GM23338 (cell line): Measurements from ENCODE around the gene ZNF532. TPM values are rescaled to one million over a fixed set of nuclear protein-coding genes. Genes with fewer than 3 reads are reported as not detected.

Source experiments
- ATAC-seq: fragments of 200-7000 bp; cut with Tn5 transposase; 3 replicates; pipeline ENCODE4 v1.9.1; 2020
- DNase-seq: peaks from one replicate; pipeline ENCODE4 v3.0.0-alpha.2; 2015; ENCODE audit warnings: low spot score
- H2AFZ ChIP-seq: fragments of 200-600 bp; sonication (generic); 2 replicates; pipeline ENCODE4 v1.8.0; 2016; ENCODE audit warnings: antibody characterized with exemption, mild to moderate bottlenecking, moderate library complexity
- H3F3A ChIP-seq: fragments of 200-600 bp; sonication (generic); replicated peaks from 2 replicates; pipeline ENCODE4 v1.8.0; 2017; ENCODE audit warnings: antibody characterized with exemption, mixed run types, low read depth
- H3K27ac ChIP-seq: fragments of 200-600 bp; sonication (generic); 2 replicates; pipeline ENCODE4 v1.6.1; 2016; ENCODE audit warnings: low read depth
- H3K27me3 ChIP-seq: fragments of 200-600 bp; sonication (generic); 2 replicates; pipeline ENCODE4 v1.8.0; 2016; ENCODE audit warnings: mild to moderate bottlenecking, mixed run types, moderate library complexity; ENCODE audit not compliant: insufficient read depth
- H3K36me3 ChIP-seq: fragments of 200-600 bp; sonication (generic); 2 replicates; pipeline ENCODE4 v1.8.0; 2016; ENCODE audit warnings: mild to moderate bottlenecking; ENCODE audit not compliant: insufficient read depth
- H3K4me1 ChIP-seq: fragments of 200-600 bp; sonication (generic); 2 replicates; pipeline ENCODE4 v1.8.0; 2016; ENCODE audit warnings: mild to moderate bottlenecking, moderate library complexity; ENCODE audit not compliant: insufficient read depth
- H3K4me2 ChIP-seq: fragments of 200-600 bp; sonication (generic); 2 replicates; pipeline ENCODE4 v1.7.1; 2017; ENCODE audit warnings: mixed run types
- H3K4me3 ChIP-seq: fragments of 200-600 bp; sonication (generic); 2 replicates; pipeline ENCODE4 v1.6.1; 2016; ENCODE audit warnings: mixed run types
- H3K79me2 ChIP-seq: fragments of 200-600 bp; sonication (generic); replicated peaks from 2 replicates; pipeline ENCODE4 v1.8.0; 2017; ENCODE audit warnings: mild to moderate bottlenecking; ENCODE audit not compliant: insufficient read depth
- H3K9me2 ChIP-seq: fragments of 200-600 bp; sonication (generic); 2 replicates; pipeline ENCODE4 v1.8.0; 2017; ENCODE audit not compliant: insufficient read depth
- H4K20me1 ChIP-seq: fragments of 200-600 bp; sonication (generic); replicated peaks from 2 replicates; pipeline ENCODE4 v1.8.0; 2017; ENCODE audit warnings: mild to moderate bottlenecking; ENCODE audit not compliant: insufficient read depth
- H3K27ac Mint-ChIP-seq: 2 replicates; pipeline ENCODE4 v1.8.0; 2020; ENCODE audit warnings: inconsistent platforms, mild to moderate bottlenecking, moderate library complexity, mixed read lengths
- H3K27me3 Mint-ChIP-seq: 3 replicates; pipeline ENCODE4 v1.8.0; 2022; ENCODE audit warnings: low read depth, mild to moderate bottlenecking, moderate library complexity, mixed read lengths, inconsistent platforms; ENCODE audit not compliant: insufficient read depth, poor library complexity
- H3K36me3 Mint-ChIP-seq: 3 replicates; pipeline ENCODE4 v1.8.0; 2021; ENCODE audit warnings: low read depth, mild to moderate bottlenecking, inconsistent platforms, moderate library complexity, mixed read lengths
- H3K4me1 Mint-ChIP-seq: 3 replicates; pipeline ENCODE4 v1.8.0; 2020; ENCODE audit warnings: mild to moderate bottlenecking, inconsistent platforms, mixed read lengths
- H3K4me3 Mint-ChIP-seq: 3 replicates; pipeline ENCODE4 v1.8.0; 2021; ENCODE audit warnings: moderate library complexity, mild to moderate bottlenecking, inconsistent platforms, mixed read lengths
- H3K9me3 Mint-ChIP-seq: 3 replicates; pipeline ENCODE4 v1.8.0; 2020; ENCODE audit warnings: moderate library complexity, mild to moderate bottlenecking, inconsistent platforms, mixed read lengths
- CREB1 ChIP-seq: fragments of 250-450 bp; sonication (Bioruptor Pico); IDR thresholded peaks from 2 replicates; pipeline ENCODE4 v1.5.0; 2020; ENCODE audit warnings: low read depth, mild to moderate bottlenecking, moderate library complexity
- EZH2 ChIP-seq: fragments of 200-600 bp; sonication (generic); IDR thresholded peaks from one replicate; pipeline ENCODE4 v1.8.0; 2017; ENCODE audit warnings: antibody characterized with exemption, mild to moderate bottlenecking, low read depth; ENCODE audit not compliant: unreplicated experiment
- EZH2phosphoT487 ChIP-seq: fragments of 200-600 bp; sonication (generic); IDR thresholded peaks from one replicate; pipeline ENCODE4 v1.8.1; 2018; ENCODE audit warnings: antibody characterized with exemption; ENCODE audit not compliant: unreplicated experiment
- JUNB ChIP-seq: IDR thresholded peaks from one replicate; pipeline ENCODE4 v1.6.1; 2016; ENCODE audit warnings: antibody characterized with exemption; ENCODE audit not compliant: unreplicated experiment
- NANOG ChIP-seq: IDR thresholded peaks from 2 replicates; pipeline ENCODE4 v1.6.1; 2016; ENCODE audit warnings: antibody characterized with exemption, borderline replicate concordance
- POLR2AphosphoS5 ChIP-seq: IDR thresholded peaks from 2 replicates; pipeline ENCODE4 v1.6.1; 2016; ENCODE audit warnings: antibody characterized with exemption, low read depth
- STAT1 ChIP-seq: IDR thresholded peaks from one replicate; pipeline ENCODE4 v1.6.1; 2016; ENCODE audit warnings: antibody characterized with exemption; ENCODE audit not compliant: unreplicated experiment
- ZNF114 ChIP-seq: fragments of 250-450 bp; sonication (Bioruptor Pico); IDR thresholded peaks from 2 replicates; pipeline ENCODE4 v1.5.0; 2020; ENCODE audit warnings: mild to moderate bottlenecking, moderate library complexity
- ZNF331 ChIP-seq: fragments of 250-450 bp; sonication (Bioruptor Pico); IDR thresholded peaks from 2 replicates; pipeline ENCODE4 v1.5.0; 2020; ENCODE audit warnings: low read depth, mild to moderate bottlenecking, moderate library complexity
- polyA plus RNA-seq: library from polyadenylated mRNA; unstranded; fragments of >200 nt; fragmentation: Nextera tagmentation; extraction: Ambion mirVana; gene quantifications from 2 replicates; pipeline ENCODE4 v1.2.1, GENCODE V29; 2016
- total RNA-seq: library from RNA; depleted of rRNA; stranded (reverse); fragments of >200 nt; shearing (Covaris generic); gene quantifications from 2 replicates; pipeline ENCODE4 v1.2.3, GENCODE V29; 2014
- TF ChIP-seq, protein P1 (sequence below): IDR thresholded peaks from 2 replicates; pipeline ENCODE4 v1.6.1; 2016; ENCODE audit warnings: antibody characterized with exemption
- TF ChIP-seq, protein P2 (sequence below), 2 experiments: fragments of 200-600 bp in 1 of 2; sonication (generic) in 1 of 2; conservative IDR thresholded peaks; 2 replicates each; pipeline versions ENCODE4 v1.5.1 to v1.6.1; 2016 to 2017; ENCODE audit warnings: antibody characterized with exemption in 2 of 2, low read depth in 2 of 2, mild to moderate bottlenecking in 2 of 2, moderate library complexity in 1 of 2
- TF ChIP-seq, protein P3 (sequence below): fragments of 250-450 bp; sonication (Bioruptor Pico); IDR thresholded peaks from 2 replicates; pipeline ENCODE4 v1.5.0; 2020; ENCODE audit warnings: mild to moderate bottlenecking, moderate library complexity
- TF ChIP-seq, protein P4 (sequence below): IDR thresholded peaks from one replicate; pipeline ENCODE4 v1.6.1; 2018; ENCODE audit warnings: antibody characterized with exemption; ENCODE audit not compliant: unreplicated experiment

Gene ZNF532
- total and polyA plus RNA-seq, 2 experiments from 2014 or later: 51.5 to 225 TPM

DNA sequence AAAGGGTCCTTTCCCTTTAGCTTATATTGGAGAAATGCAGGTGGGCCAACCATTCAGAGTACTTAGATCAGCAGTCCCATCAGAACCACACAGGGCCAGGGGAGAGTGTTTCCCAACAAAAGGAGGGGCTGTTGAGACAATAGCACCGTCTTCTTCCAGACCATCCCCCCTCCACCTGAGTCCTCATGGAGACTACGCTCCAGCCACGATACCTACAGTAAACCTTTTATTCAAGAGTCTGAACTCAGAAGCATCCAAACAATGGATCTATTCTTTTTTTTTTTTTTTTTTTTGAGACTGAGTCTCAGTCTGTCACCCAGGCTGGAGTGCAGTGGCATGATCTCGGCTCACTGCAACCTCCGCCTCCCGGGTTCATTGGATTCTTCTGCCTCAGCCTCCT lies 25.7 kb upstream of the ZNF532 start:
- no peaks in the 10 kb centered on the region for H3K36me3 Mint-ChIP-seq
- DNase-seq: no peak
- peak overlapping the region; percentile 80; the same call in 1 of the 2 replicates for H2AFZ ChIP-seq
- H3K27ac ChIP-seq: no peak overlapping the region
- H3K27me3 Mint-ChIP-seq: peaks cover 8% of the 10 kb centered on the region
- peaks cover 5% of the 10 kb centered on the region; the same call in 2 of the 3 replicates for H3K9me3 Mint-ChIP-seq
- H3K4me3 ChIP-seq: no peak overlapping the region
- H3K36me3 ChIP-seq: no peaks in the 10 kb centered on the region
- peaks cover 29% of the 10 kb centered on the region for H3K4me1 Mint-ChIP-seq
- H3K27ac Mint-ChIP-seq: no peak overlapping the region
- no peak overlapping the region for H3K4me3 Mint-ChIP-seq
- TF ChIP-seq JUNB (no peak), ZNF114 (CRISPR knock-in tag) (no peak), POLR2AphosphoS5 (no peak), ZNF331 (CRISPR knock-in tag) (no peak), STAT1 (no peak), EZH2phosphoT487 (no peak), CREB1 (CRISPR knock-in tag) (no peak), EZH2 (no peak), NANOG (no peak)
- TF ChIP-seq, protein P1, sequence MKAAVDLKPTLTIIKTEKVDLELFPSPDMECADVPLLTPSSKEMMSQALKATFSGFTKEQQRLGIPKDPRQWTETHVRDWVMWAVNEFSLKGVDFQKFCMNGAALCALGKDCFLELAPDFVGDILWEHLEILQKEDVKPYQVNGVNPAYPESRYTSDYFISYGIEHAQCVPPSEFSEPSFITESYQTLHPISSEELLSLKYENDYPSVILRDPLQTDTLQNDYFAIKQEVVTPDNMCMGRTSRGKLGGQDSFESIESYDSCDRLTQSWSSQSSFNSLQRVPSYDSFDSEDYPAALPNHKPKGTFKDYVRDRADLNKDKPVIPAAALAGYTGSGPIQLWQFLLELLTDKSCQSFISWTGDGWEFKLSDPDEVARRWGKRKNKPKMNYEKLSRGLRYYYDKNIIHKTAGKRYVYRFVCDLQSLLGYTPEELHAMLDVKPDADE: no peak
- TF ChIP-seq, protein P2, sequence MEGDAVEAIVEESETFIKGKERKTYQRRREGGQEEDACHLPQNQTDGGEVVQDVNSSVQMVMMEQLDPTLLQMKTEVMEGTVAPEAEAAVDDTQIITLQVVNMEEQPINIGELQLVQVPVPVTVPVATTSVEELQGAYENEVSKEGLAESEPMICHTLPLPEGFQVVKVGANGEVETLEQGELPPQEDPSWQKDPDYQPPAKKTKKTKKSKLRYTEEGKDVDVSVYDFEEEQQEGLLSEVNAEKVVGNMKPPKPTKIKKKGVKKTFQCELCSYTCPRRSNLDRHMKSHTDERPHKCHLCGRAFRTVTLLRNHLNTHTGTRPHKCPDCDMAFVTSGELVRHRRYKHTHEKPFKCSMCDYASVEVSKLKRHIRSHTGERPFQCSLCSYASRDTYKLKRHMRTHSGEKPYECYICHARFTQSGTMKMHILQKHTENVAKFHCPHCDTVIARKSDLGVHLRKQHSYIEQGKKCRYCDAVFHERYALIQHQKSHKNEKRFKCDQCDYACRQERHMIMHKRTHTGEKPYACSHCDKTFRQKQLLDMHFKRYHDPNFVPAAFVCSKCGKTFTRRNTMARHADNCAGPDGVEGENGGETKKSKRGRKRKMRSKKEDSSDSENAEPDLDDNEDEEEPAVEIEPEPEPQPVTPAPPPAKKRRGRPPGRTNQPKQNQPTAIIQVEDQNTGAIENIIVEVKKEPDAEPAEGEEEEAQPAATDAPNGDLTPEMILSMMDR (conservative IDR thresholded peaks at IDR 0.05; ENCODE audit: low read depth in 2 of 2): no peak
- TF ChIP-seq, protein P3, sequence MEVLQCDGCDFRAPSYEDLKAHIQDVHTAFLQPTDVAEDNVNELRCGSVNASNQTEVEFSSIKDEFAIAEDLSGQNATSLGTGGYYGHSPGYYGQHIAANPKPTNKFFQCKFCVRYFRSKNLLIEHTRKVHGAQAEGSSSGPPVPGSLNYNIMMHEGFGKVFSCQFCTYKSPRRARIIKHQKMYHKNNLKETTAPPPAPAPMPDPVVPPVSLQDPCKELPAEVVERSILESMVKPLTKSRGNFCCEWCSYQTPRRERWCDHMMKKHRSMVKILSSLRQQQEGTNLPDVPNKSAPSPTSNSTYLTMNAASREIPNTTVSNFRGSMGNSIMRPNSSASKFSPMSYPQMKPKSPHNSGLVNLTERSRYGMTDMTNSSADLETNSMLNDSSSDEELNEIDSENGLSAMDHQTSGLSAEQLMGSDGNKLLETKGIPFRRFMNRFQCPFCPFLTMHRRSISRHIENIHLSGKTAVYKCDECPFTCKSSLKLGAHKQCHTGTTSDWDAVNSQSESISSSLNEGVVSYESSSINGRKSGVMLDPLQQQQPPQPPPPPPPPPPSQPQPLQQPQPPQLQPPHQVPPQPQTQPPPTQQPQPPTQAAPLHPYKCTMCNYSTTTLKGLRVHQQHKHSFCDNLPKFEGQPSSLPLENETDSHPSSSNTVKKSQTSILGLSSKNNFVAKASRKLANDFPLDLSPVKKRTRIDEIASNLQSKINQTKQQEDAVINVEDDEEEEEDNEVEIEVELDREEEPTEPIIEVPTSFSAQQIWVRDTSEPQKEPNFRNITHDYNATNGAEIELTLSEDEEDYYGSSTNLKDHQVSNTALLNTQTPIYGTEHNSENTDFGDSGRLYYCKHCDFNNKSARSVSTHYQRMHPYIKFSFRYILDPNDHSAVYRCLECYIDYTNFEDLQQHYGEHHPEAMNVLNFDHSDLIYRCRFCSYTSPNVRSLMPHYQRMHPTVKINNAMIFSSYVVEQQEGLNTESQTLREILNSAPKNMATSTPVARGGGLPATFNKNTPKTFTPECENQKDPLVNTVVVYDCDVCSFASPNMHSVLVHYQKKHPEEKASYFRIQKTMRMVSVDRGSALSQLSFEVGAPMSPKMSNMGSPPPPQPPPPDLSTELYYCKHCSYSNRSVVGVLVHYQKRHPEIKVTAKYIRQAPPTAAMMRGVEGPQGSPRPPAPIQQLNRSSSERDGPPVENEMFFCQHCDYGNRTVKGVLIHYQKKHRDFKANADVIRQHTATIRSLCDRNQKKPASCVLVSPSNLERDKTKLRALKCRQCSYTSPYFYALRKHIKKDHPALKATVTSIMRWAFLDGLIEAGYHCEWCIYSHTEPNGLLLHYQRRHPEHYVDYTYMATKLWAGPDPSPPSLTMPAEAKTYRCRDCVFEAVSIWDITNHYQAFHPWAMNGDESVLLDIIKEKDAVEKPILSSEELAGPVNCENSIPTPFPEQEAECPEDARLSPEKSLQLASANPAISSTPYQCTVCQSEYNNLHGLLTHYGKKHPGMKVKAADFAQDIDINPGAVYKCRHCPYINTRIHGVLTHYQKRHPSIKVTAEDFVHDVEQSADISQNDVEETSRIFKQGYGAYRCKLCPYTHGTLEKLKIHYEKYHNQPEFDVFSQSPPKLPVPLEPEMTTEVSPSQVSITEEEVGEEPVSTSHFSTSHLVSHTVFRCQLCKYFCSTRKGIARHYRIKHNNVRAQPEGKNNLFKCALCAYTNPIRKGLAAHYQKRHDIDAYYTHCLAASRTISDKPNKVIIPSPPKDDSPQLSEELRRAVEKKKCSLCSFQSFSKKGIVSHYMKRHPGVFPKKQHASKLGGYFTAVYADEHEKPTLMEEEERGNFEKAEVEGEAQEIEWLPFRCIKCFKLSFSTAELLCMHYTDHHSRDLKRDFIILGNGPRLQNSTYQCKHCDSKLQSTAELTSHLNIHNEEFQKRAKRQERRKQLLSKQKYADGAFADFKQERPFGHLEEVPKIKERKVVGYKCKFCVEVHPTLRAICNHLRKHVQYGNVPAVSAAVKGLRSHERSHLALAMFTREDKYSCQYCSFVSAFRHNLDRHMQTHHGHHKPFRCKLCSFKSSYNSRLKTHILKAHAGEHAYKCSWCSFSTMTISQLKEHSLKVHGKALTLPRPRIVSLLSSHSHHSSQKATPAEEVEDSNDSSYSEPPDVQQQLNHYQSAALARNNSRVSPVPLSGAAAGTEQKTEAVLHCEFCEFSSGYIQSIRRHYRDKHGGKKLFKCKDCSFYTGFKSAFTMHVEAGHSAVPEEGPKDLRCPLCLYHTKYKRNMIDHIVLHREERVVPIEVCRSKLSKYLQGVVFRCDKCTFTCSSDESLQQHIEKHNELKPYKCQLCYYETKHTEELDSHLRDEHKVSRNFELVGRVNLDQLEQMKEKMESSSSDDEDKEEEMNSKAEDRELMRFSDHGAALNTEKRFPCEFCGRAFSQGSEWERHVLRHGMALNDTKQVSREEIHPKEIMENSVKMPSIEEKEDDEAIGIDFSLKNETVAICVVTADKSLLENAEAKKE (CRISPR knock-in tag): no peak
- TF ChIP-seq, protein P4, sequence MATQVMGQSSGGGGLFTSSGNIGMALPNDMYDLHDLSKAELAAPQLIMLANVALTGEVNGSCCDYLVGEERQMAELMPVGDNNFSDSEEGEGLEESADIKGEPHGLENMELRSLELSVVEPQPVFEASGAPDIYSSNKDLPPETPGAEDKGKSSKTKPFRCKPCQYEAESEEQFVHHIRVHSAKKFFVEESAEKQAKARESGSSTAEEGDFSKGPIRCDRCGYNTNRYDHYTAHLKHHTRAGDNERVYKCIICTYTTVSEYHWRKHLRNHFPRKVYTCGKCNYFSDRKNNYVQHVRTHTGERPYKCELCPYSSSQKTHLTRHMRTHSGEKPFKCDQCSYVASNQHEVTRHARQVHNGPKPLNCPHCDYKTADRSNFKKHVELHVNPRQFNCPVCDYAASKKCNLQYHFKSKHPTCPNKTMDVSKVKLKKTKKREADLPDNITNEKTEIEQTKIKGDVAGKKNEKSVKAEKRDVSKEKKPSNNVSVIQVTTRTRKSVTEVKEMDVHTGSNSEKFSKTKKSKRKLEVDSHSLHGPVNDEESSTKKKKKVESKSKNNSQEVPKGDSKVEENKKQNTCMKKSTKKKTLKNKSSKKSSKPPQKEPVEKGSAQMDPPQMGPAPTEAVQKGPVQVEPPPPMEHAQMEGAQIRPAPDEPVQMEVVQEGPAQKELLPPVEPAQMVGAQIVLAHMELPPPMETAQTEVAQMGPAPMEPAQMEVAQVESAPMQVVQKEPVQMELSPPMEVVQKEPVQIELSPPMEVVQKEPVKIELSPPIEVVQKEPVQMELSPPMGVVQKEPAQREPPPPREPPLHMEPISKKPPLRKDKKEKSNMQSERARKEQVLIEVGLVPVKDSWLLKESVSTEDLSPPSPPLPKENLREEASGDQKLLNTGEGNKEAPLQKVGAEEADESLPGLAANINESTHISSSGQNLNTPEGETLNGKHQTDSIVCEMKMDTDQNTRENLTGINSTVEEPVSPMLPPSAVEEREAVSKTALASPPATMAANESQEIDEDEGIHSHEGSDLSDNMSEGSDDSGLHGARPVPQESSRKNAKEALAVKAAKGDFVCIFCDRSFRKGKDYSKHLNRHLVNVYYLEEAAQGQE: no peak
- H3K79me2 ChIP-seq: no peaks in the 10 kb centered on the region
- no peaks in the 10 kb centered on the region for H3K27me3 ChIP-seq
- 0 out of 2 replicates have a peak overlapping the region, but pooled peaks have one; percentile 40 for H3K4me2 ChIP-seq
- ATAC-seq: peak; percentile 41
- peaks cover 7% of the 10 kb centered on the region; the same call in 1 of the 2 replicates for H3K9me2 ChIP-seq
- peaks cover 28% of the 10 kb centered on the region for H3K4me1 ChIP-seq
- no peaks in the 10 kb centered on the region for H3F3A ChIP-seq
- no peaks in the 10 kb centered on the region for H4K20me1 ChIP-seq
